Activated T-cell treated with anti-CD3 and anti-CD28 coated beads, Interleukin-2, amount 50 U/mL, for 48 hours (primary cell): ENCODE measurements around the gene GRIN1.

Experiments
- DNase-seq, 2 experiments: peaks; one replicate each; pipeline ENCODE4 v3.0.0-alpha.2; 2020

GRIN1 gene

DNA sequence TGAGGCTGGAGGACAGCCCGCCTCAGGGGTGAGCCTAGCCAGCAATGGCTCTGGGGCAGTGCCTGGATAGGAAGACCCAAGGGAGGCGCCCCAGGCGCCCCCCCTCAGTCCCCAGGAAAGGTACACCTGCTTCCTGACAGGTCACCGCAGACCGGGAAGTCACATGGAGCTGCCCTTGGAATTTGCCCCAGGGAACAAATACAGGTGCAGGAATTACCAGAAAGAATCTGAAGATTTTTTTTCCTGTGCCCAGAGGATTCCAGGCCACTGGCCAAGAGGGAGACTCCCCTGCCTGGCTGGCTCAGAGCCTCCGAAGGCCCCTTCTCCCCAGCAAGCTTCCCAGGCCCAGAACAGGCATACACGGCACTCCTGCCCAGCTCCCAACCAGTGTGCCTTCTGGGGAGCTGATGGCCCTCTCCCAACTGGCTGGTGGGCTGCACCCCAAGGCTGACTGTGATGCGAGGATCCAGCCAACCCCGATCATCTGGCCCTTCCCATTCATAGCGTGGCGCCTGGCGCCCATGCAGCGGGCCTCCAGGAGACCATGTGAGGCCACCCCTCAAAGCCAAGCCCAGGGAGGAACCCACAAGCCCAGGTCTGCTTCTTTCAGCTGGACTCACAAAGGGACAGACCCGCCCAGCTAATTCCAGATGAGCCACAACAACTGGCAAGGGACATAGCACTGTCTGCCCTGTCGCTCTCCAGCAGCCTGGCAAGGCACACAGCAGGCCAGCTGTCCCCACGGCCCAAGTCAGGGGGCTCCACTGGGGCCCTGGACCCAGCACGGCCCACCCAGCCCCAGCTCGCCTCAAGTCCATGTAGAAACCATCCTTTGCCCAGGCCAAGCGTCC lies 59.3 kb downstream of the GRIN1 start:
- no peak for DNase-seq

DNA sequence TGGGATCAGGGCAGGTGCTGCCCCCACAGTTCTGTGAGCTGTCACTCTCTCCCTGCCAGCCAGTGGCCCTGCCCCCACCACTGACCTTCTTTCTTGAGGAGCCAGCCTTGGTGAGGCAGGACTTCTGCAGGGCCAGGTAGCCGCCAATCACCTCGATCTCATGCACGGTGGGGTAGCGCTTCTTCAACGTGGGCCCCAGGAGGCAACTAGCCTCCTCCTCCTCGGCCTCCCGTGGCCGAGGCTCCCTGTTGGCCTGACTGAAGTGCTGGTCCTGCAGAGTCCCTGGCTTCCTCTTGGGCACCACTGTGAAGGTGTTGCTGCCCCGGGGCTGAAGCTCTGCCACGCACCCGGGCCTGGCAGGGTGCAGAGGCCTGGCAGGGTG lies 59.9 kb downstream of the GRIN1 start:
- no peak for DNase-seq

DNA sequence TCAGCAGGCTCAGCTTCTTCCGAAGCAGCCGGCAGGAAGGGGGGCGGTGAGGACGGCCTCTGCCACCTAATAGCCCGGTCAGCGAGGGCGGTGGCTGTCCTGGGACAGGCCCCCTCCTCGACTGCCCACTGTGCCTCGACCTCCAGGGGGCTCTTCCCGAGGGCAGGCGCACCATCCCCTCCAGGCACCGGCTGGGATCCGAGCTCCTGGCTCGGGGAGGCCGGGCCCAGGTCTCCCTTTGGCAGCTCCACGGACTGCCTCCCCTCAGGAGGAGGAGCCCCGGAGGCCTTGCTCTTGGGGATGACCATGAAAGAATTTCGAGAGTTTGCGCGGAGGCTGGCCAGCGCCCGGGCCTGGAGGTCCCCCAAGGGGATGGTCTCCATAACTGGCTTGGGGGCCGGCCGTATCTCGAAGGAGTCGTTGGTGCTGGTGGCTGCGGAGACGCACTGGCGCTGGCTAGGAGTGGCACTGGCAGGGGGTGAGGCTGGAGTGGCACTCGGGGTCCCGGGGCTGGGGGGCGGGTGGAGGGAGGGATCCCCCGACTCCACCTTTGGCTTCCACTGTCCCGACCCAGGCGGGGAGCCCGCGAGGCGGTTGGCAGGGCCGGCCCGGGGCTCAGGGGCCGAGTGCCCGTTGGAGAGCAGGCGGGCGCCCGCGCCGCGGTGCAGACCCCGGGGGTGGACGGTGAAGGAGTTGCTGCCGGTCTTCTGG lies 60.6 kb downstream of the GRIN1 start:
- DNase-seq = peak in 1 of 2 experiments; percentile 40

- DNase-seq = peak; percentile 99
These were observed 61.6 kb downstream of the GRIN1 start, which contains the start of gene TPRN for GRCh38 chr9:137200311-137201204. Gene TPRN (minus strand): TSS chr9:137200741. CDS start chr9:137200711, 30 bp downstream.

GRCh38 chr9:137201205-137201868 lies 62.4 kb downstream of the GRIN1 start:
- DNase-seq = no peak

GRCh38 chr9:137202966-137203365 lies 64.0 kb downstream of the GRIN1 start:
- DNase-seq = no peak

- no peak for DNase-seq
These were observed 65.8 kb downstream of the GRIN1 start for GRCh38 chr9:137204731-137205125.

DNA sequence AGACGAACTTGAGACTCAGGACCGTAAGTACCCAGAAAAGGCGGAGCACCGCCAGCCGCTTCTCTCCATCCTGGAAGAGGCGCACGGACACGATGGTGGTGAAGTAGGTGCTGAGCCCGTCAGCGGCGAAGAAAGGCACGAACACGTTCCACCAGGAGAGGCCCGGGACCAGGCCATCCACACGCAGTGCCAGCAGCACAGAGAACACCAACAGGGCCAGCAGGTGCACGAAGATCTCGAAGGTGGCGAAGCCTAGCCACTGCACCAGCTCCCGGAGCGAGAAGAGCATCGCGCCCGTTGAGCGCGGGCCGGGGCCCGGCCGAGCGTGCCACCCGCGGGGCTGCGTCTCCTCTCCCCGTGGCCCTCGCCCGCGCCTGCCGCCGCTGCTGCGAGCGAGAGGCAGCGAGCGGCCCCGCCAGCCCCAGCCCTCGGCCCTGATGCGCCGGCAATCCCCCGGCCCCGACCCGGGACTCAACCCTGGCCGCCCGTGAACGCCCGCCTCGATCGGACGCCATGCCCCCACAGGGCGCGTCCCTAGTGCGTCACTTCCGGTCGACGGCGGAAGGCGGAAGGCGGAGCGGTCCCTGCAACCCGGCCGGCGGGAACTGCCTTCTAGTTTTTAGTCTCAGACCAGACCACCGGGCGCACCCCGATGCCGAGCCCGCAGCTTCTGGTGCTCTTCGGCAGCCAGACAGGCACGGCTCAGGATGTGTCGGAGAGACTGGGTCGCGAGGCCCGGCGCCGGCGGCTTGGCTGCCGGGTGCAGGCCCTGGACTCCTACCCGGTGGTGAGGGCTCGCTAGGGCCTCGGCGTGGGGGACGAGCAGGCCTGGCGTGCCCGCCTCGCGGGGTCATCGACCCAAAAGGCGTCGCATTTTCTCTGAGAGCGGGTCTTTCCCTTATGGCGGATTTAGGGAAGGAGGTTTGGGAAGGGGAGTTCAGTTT lies 66.4 kb downstream of the GRIN1 start, which contains the start of the genes NDOR1 and TMEM203:
TSS of gene NDOR1 (plus strand) at position 575 of the 944 bp plus-strand sequence. CDS start at position 653, 78 bp downstream.
TSS of gene TMEM203 (minus strand) at position 523 of the 944 bp plus-strand sequence. CDS start at position 289, 234 bp downstream.
- DNase-seq = peak; percentile 96 to 97

GRCh38 chr9:137206602-137207001 lies 67.6 kb downstream of the GRIN1 start:
- no peak for DNase-seq

DNA sequence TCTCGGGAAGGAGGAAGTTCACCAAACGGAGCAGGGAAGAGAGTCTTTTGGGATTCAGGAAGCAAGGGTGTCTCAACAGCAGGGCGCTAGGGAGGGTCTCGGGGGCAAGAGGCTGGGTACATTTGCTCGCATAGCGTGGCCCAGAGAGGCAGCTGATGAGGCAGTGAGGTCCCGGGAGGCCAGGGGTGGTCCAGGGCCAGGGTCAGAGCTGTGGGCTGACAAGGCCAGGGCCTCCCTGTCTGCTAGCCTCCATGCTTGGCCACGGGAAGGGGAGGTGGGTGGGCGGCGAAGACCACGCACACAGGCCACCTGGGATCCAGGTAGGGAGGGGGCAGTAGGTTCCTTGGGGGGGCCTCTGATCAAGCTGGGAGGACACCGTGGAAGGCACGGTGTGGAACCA lies 72.6 kb downstream of the GRIN1 start:
- DNase-seq = no peak

DNA sequence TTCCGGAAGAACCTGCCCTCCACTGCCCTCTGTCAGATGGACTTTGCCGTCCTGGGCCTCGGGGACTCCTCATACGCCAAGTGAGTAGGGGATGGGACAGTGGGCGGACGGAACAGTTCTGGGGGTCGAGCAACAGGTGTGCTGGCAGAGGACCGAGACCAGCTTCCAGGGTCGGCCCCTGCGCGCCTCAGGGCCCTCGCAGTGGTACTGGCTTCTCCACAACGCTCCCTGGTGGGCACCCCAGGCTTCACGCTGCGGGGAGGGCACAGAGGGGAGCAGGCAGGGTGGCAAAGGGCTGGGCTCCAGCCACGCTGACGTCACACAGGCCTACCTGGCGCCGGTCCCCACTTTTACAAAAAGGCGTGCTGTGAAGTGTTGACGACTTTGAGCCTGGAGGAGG lies 73.6 kb downstream of the GRIN1 start:
- DNase-seq = no peak

DNA sequence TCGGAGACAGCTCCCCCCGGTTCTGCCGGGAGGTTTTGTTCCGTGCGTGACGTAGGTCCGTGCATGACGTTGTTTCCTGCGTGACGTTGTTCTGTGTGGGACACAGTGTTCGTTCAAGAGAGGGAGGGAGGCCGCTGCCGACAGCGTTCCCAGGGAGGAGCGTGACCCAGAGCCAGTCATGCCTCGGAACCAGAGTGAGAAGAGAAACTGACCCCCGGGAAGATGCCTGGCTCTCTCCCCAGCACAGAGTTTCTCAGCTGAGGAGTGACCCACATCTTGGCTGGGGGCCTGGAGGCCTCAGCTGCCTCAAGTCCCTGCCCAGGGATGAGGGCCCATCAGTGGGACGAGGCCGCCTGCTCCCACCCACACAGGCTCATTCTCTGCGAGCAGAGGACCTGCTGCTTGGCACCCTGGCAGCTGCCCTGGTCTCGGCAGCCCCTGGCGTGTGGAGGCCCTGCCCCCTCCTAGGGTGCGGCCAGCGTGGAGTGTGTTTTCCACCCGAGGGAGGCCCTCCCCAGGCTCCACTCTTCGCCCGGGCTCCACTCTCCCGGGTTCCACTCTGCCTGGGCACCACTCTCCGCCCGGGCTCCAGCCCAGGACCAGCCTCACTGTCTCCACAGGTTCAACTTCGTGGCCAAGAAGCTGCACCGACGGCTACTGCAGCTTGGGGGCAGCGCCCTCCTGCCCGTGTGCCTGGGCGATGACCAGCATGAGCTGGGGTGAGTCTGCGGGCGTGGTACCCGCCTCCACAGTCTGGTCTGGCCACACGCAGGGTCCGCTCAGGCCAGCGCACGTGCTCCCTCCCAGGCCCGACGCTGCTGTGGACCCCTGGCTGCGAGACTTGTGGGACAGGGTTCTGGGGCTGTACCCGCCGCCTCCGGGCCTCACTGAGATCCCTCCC lies 74.5 kb downstream of the GRIN1 start:
- DNase-seq = no peak

DNA sequence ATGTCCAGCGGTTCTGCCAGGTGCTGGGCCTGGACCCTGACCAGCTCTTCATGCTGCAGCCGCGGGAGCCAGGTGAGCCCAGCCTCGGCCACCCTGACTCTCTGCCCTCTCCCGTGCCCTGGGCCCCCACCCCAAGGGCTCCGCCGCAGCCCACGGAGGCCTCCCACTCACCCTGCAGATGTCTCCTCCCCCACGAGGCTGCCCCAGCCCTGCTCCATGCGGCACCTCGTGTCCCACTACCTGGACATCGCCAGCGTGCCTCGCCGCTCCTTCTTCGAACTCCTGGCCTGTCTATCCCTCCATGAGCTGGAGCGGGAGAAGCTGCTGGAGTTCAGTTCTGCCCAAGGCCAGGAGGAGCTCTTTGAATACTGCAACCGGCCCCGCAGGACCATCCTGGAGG lies 75.7 kb downstream of the GRIN1 start:
- no peak for DNase-seq

- DNase-seq = no peak
These were observed 76.4 kb downstream of the GRIN1 start for GRCh38 chr9:137215196-137215986.

- no peak for DNase-seq
These were observed 77.4 kb downstream of the GRIN1 start for GRCh38 chr9:137216188-137216965.

- DNase-seq = no peak
These were observed 78.6 kb downstream of the GRIN1 start for GRCh38 chr9:137217276-137218211.

GRCh38 chr9:137218212-137218753 lies 79.3 kb downstream of the GRIN1 start:
- no peak for DNase-seq
